SK-N-SH (cell line): Measurements from ENCODE around the gene CPEB1. TPM values are rescaled to one million over a fixed set of nuclear protein-coding genes. Genes with fewer than 3 reads are reported as not detected.

Source experiments
- CTCF ChIA-PET: fragments of 300-600, 350-600 bp; formaldehyde crosslinking; extraction: SDS; loops from one replicate; lab custom pipeline; 2021; lab: Yijun Ruan, JAX
- POLR2A ChIA-PET: fragments of 350-600 bp; sonication (Branson Sonifier 250); formaldehyde crosslinking; extraction: SDS; loops from one replicate; lab custom pipeline; 2020; ENCODE audit warnings: antibody characterized with exemption, inconsistent platforms; lab: Yijun Ruan, JAX
- DNase-seq: peaks from one replicate; pipeline ENCODE4 v3.0.0; 2012
- H2AFZ ChIP-seq: fragments of 200-600 bp; sonication (generic); 2 replicates; pipeline ENCODE4 v1.8.1; 2016; ENCODE audit warnings: antibody characterized with exemption, mild to moderate bottlenecking, low read depth
- H3F3A ChIP-seq: fragments of 200-600 bp; sonication (generic); replicated peaks from 2 replicates; pipeline ENCODE3; 2016; ENCODE audit warnings: antibody characterized with exemption, mild to moderate bottlenecking; ENCODE audit not compliant: insufficient read depth
- H3K27ac ChIP-seq, 2 experiments: fragments of 200-500 bp in 1 of 2; fragments of 200-600 bp in 1 of 2; sonication (Bioruptor generic) in 1 of 2; sonication (generic), shearing (Covaris generic) in 1 of 2; 2 replicates each; pipeline versions ENCODE4 v1.5.1 to v1.6.1; 2014 to 2016; ENCODE audit warnings: low read depth in 2 of 2, inconsistent platforms in 1 of 2, low read length in 1 of 2, mild to moderate bottlenecking in 1 of 2, mixed read lengths in 1 of 2
- H3K27me3 ChIP-seq: fragments of 200-600 bp; sonication (generic), shearing (Covaris generic); 2 replicates; pipeline ENCODE4 v1.6.1; 2016; ENCODE audit warnings: mixed run types; ENCODE audit not compliant: insufficient read depth
- H3K36me3 ChIP-seq, 2 experiments: fragments of 200-500 bp in 1 of 2; fragments of 200-600 bp in 1 of 2; sonication (Bioruptor generic) in 1 of 2; sonication (generic) in 1 of 2; replicated peaks in 1 of 2; 2 replicates each; pipeline versions ENCODE3 to v1.5.1; 2014 to 2016; ENCODE audit warnings: low read length in 1 of 2, mild to moderate bottlenecking in 1 of 2; ENCODE audit not compliant: insufficient read depth in 2 of 2, control insufficient read depth in 1 of 2
- H3K4me1 ChIP-seq, 2 experiments: fragments of 200-500 bp in 1 of 2; fragments of 200-600 bp in 1 of 2; sonication (Bioruptor generic) in 1 of 2; sonication (generic), shearing (Covaris generic) in 1 of 2; 2 replicates each; pipeline versions ENCODE4 v1.5.1 to v1.6.1; 2014 to 2016; ENCODE audit warnings: low read depth in 1 of 2, low read length in 1 of 2, mixed run types in 1 of 2; ENCODE audit not compliant: insufficient read depth in 2 of 2, control insufficient read depth in 1 of 2
- H3K4me2 ChIP-seq: fragments of 200-600 bp; sonication (generic), shearing (Covaris generic); 2 replicates; pipeline ENCODE4 v1.6.1; 2017; ENCODE audit warnings: mixed run types
- H3K4me3 ChIP-seq, 2 experiments: fragments of 200-500 bp in 1 of 2; fragments of 200-600 bp in 1 of 2; sonication (Bioruptor generic) in 1 of 2; sonication (generic), shearing (Covaris generic) in 1 of 2; 2 replicates each; pipeline versions ENCODE4 v1.5.1 to v1.8.1; 2014 to 2016; ENCODE audit warnings: low read depth in 2 of 2, inconsistent platforms in 1 of 2, low read length in 1 of 2, mild to moderate bottlenecking in 1 of 2, mixed read lengths in 1 of 2, moderate library complexity in 1 of 2
- H3K79me2 ChIP-seq: fragments of 200-600 bp; sonication (generic); 2 replicates; pipeline ENCODE4 v1.8.1; 2017; ENCODE audit warnings: mild to moderate bottlenecking; ENCODE audit not compliant: insufficient read depth
- H3K9ac ChIP-seq: fragments of 200-600 bp; sonication (generic); 2 replicates; pipeline ENCODE4 v1.6.1; 2017; ENCODE audit warnings: mixed run types
- H3K9me2 ChIP-seq: fragments of 200-600 bp; sonication (generic); 2 replicates; pipeline ENCODE4 v1.6.1; 2017; ENCODE audit warnings: mixed run types
- H3K9me3 ChIP-seq: fragments of 200-600 bp; sonication (generic); 2 replicates; pipeline ENCODE4 v1.6.1; 2017; ENCODE audit warnings: mixed run types, mild to moderate bottlenecking, moderate library complexity
- H4K20me1 ChIP-seq: fragments of 200-600 bp; sonication (generic); 2 replicates; pipeline ENCODE4 v1.6.1; 2017; ENCODE audit warnings: mild to moderate bottlenecking, mixed run types; ENCODE audit not compliant: insufficient read depth
- CHD2 ChIP-seq: fragments of 150-350 bp; IDR thresholded peaks from 2 replicates; pipeline ENCODE4 v1.6.1; 2018; ENCODE audit warnings: low read length; ENCODE audit not compliant: partially characterized antibody
- ELF1 ChIP-seq: IDR thresholded peaks from 2 replicates; pipeline ENCODE4 v1.4.0; 2012
- EP300 ChIP-seq, 2 experiments: IDR thresholded peaks; 2 replicates each; pipeline versions ENCODE4 v1.4.0 to v1.6.1; 2012; ENCODE audit warnings: borderline replicate concordance in 1 of 2, low read depth in 1 of 2, low read length in 1 of 2
- FOXJ3 ChIP-seq: sonication (generic); formaldehyde crosslinking; IDR thresholded peaks from 2 replicates; pipeline ENCODE4 v1.5.1; 2020; ENCODE audit warnings: mild to moderate bottlenecking, missing genetic modification reagents
- GABPA ChIP-seq: IDR thresholded peaks from 2 replicates; pipeline ENCODE4 v1.4.0; 2012; ENCODE audit warnings: low read depth, mild to moderate bottlenecking
- GATA2 ChIP-seq: sonication (generic); formaldehyde crosslinking; IDR thresholded peaks from 2 replicates; pipeline ENCODE4 v1.5.0; 2020; ENCODE audit warnings: mild to moderate bottlenecking, missing genetic modification reagents
- MEF2A ChIP-seq: IDR thresholded peaks from 2 replicates; pipeline ENCODE4 v1.4.0; 2012; ENCODE audit warnings: low read depth, borderline replicate concordance
- NRF1 ChIP-seq: IDR thresholded peaks from 2 replicates; pipeline ENCODE4 v1.6.1; 2012; ENCODE audit warnings: low read depth, mild to moderate bottlenecking, low read length
- RAD21 ChIP-seq: IDR thresholded peaks from 2 replicates; pipeline ENCODE4 v1.6.1; 2012; ENCODE audit warnings: mild to moderate bottlenecking, low read length
- RCOR1 ChIP-seq: fragments of 150-350 bp; IDR thresholded peaks from 2 replicates; pipeline ENCODE4 v1.6.1; 2017; ENCODE audit warnings: antibody characterized with exemption, low read length
- SIN3A ChIP-seq: IDR thresholded peaks from 2 replicates; pipeline ENCODE4 v1.6.1; 2012; ENCODE audit warnings: low read depth, mild to moderate bottlenecking, low read length, moderate library complexity, borderline replicate concordance
- TAF1 ChIP-seq: IDR thresholded peaks from 2 replicates; pipeline ENCODE4 v1.6.1; 2012; ENCODE audit warnings: low read depth, mild to moderate bottlenecking, low read length, moderate library complexity, borderline replicate concordance
- TCF12 ChIP-seq: IDR thresholded peaks from 2 replicates; pipeline ENCODE4 v1.4.0; 2012
- TEAD4 ChIP-seq: IDR thresholded peaks from 2 replicates; pipeline ENCODE4 v1.4.0; 2012; ENCODE audit warnings: mild to moderate bottlenecking, borderline replicate concordance; ENCODE audit not compliant: insufficient read depth
- WGBS: methylation state at CpG from one replicate; pipeline ENCODE4 v1.1.6; 2017; ENCODE audit warnings: low lambda C conversion rate; 5-methylcytosine and 5-hydroxymethylcytosine counted together
- polyA plus RNA-seq, 3 experiments: library from polyadenylated mRNA; depleted of rRNA; stranded (reverse); fragments of >200 nt; gene quantifications; 2 replicates each; pipeline ENCODE4 v1.2.3, GENCODE V29; 2012
- TF ChIP-seq, protein P1 (sequence below): fragments of 150-350 bp; IDR thresholded peaks from 2 replicates; pipeline ENCODE4 v1.6.1; 2017; ENCODE audit warnings: antibody characterized with exemption, low read length, low read depth, borderline replicate concordance
- TF ChIP-seq, protein P2 (sequence below): fragments of 150-350 bp; IDR thresholded peaks from 2 replicates; pipeline ENCODE4 v1.6.1; 2016; ENCODE audit warnings: mild to moderate bottlenecking, low read depth, low read length
- TF ChIP-seq, protein P3 (sequence below): IDR thresholded peaks from 2 replicates; pipeline ENCODE4 v1.4.0; 2012; ENCODE audit warnings: low read depth, borderline replicate concordance
- TF ChIP-seq, protein P4 (sequence below): IDR thresholded peaks from 2 replicates; pipeline ENCODE4 v1.6.1; 2012; ENCODE audit warnings: mild to moderate bottlenecking, low read depth, low read length, moderate library complexity
- TF ChIP-seq, protein P5 (sequence below): IDR thresholded peaks from 2 replicates; pipeline ENCODE4 v1.4.0; 2012; ENCODE audit warnings: low read depth

The CPEB1 gene
- polyA plus RNA-seq, 1 of the 3 experiments (the other 2 are of a cell fraction): 2.6 TPM

DNA sequence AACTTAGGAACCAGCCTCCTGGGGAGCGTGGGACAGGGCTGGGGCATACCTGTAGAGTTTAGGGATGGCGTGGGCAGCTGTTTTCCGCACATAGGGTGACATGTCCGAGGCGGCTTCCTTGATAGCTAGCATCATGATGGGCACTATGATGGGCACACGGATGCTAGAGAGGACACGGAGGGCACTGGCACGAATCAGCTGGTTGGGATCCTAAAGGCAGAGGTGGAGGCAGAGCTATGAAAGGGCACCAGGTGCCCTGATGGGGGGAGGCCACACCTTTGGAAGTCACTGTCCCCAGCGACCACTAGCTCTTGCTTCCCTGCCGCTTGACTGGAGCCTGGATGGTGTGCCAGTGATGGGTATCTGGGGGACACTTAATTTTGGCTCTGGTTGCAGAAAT, 34.2 kb upstream of the CPEB1 start:
- TF ChIP-seq SIN3A: no peak
- TF ChIP-seq TAF1: no peak
- TF ChIP-seq, protein P1, sequence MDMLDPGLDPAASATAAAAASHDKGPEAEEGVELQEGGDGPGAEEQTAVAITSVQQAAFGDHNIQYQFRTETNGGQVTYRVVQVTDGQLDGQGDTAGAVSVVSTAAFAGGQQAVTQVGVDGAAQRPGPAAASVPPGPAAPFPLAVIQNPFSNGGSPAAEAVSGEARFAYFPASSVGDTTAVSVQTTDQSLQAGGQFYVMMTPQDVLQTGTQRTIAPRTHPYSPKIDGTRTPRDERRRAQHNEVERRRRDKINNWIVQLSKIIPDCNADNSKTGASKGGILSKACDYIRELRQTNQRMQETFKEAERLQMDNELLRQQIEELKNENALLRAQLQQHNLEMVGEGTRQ: no peak
- TF ChIP-seq, protein P2, sequence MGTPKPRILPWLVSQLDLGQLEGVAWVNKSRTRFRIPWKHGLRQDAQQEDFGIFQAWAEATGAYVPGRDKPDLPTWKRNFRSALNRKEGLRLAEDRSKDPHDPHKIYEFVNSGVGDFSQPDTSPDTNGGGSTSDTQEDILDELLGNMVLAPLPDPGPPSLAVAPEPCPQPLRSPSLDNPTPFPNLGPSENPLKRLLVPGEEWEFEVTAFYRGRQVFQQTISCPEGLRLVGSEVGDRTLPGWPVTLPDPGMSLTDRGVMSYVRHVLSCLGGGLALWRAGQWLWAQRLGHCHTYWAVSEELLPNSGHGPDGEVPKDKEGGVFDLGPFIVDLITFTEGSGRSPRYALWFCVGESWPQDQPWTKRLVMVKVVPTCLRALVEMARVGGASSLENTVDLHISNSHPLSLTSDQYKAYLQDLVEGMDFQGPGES: no peak
- TF ChIP-seq RAD21: no peak
- TF ChIP-seq CHD2: no peak
- TF ChIP-seq ELF1: no peak
- TF ChIP-seq, protein P3, sequence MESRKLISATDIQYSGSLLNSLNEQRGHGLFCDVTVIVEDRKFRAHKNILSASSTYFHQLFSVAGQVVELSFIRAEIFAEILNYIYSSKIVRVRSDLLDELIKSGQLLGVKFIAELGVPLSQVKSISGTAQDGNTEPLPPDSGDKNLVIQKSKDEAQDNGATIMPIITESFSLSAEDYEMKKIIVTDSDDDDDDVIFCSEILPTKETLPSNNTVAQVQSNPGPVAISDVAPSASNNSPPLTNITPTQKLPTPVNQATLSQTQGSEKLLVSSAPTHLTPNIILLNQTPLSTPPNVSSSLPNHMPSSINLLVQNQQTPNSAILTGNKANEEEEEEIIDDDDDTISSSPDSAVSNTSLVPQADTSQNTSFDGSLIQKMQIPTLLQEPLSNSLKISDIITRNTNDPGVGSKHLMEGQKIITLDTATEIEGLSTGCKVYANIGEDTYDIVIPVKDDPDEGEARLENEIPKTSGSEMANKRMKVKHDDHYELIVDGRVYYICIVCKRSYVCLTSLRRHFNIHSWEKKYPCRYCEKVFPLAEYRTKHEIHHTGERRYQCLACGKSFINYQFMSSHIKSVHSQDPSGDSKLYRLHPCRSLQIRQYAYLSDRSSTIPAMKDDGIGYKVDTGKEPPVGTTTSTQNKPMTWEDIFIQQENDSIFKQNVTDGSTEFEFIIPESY: no peak
- TF ChIP-seq MEF2A: no peak
- TF ChIP-seq NRF1: no peak
- TF ChIP-seq RCOR1: no peak
- TF ChIP-seq FOXJ3 (CRISPR knock-in tag): no peak
- TF ChIP-seq TEAD4: no peak
- TF ChIP-seq GATA2: no peak
- TF ChIP-seq GABPA: no peak
- no peak for TF ChIP-seq TCF12
- TF ChIP-seq, protein P4, sequence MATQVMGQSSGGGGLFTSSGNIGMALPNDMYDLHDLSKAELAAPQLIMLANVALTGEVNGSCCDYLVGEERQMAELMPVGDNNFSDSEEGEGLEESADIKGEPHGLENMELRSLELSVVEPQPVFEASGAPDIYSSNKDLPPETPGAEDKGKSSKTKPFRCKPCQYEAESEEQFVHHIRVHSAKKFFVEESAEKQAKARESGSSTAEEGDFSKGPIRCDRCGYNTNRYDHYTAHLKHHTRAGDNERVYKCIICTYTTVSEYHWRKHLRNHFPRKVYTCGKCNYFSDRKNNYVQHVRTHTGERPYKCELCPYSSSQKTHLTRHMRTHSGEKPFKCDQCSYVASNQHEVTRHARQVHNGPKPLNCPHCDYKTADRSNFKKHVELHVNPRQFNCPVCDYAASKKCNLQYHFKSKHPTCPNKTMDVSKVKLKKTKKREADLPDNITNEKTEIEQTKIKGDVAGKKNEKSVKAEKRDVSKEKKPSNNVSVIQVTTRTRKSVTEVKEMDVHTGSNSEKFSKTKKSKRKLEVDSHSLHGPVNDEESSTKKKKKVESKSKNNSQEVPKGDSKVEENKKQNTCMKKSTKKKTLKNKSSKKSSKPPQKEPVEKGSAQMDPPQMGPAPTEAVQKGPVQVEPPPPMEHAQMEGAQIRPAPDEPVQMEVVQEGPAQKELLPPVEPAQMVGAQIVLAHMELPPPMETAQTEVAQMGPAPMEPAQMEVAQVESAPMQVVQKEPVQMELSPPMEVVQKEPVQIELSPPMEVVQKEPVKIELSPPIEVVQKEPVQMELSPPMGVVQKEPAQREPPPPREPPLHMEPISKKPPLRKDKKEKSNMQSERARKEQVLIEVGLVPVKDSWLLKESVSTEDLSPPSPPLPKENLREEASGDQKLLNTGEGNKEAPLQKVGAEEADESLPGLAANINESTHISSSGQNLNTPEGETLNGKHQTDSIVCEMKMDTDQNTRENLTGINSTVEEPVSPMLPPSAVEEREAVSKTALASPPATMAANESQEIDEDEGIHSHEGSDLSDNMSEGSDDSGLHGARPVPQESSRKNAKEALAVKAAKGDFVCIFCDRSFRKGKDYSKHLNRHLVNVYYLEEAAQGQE: no peak
- TF ChIP-seq EP300 (IDR thresholded peaks at IDR 0.05; ENCODE audit: borderline replicate concordance in 1 of 2, low read depth in 1 of 2, low read length in 1 of 2): no peak
- TF ChIP-seq, protein P5, sequence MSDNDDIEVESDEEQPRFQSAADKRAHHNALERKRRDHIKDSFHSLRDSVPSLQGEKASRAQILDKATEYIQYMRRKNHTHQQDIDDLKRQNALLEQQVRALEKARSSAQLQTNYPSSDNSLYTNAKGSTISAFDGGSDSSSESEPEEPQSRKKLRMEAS: no peak
- ChIA-PET POLR2A (no interaction called here), CTCF (interaction anchor here (0.8 to 1.4 kb wide), 2 partner anchors 20 to 28 kb away, joined by 3 read pairs; no protein-coding TSS in a partner anchor)

More for the DNA sequence above, 34.2 kb upstream of the CPEB1 start:
- Histone ChIP-seq H3K4me2 (no peak overlapping the region), H3K9ac (no peak overlapping the region), H2AFZ (no peak overlapping the region), H4K20me1 (no peaks in the 10 kb centered on the region), H3K9me2 (no peaks in the 10 kb centered on the region), H3K4me1 (no peaks in the 10 kb centered on the region), H3K36me3 (no peaks in the 10 kb centered on the region), H3K79me2 (no peaks in the 10 kb centered on the region), H3K27me3 (no peaks in the 10 kb centered on the region), H3K27ac (no peak overlapping the region), H3F3A (no peaks in the 10 kb centered on the region), H3K4me3 (no peak overlapping the region), H3K9me3 (no peaks in the 10 kb centered on the region)
- no peak for DNase-seq
- WGBS: 67% methylated on average over 10 of the region's 10 CpGs
